ENCODE data around the gene SIGLEC11.
"Not testable (repeated sequence)": the region's sequence is repeated elsewhere in the genome, so short reads cannot be mapped to it uniquely, and the experiment has no call there.

SIGLEC11 gene, protein sequence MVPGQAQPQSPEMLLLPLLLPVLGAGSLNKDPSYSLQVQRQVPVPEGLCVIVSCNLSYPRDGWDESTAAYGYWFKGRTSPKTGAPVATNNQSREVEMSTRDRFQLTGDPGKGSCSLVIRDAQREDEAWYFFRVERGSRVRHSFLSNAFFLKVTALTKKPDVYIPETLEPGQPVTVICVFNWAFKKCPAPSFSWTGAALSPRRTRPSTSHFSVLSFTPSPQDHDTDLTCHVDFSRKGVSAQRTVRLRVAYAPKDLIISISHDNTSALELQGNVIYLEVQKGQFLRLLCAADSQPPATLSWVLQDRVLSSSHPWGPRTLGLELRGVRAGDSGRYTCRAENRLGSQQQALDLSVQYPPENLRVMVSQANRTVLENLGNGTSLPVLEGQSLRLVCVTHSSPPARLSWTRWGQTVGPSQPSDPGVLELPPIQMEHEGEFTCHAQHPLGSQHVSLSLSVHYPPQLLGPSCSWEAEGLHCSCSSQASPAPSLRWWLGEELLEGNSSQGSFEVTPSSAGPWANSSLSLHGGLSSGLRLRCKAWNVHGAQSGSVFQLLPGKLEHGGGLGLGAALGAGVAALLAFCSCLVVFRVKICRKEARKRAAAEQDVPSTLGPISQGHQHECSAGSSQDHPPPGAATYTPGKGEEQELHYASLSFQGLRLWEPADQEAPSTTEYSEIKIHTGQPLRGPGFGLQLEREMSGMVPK

DNA sequence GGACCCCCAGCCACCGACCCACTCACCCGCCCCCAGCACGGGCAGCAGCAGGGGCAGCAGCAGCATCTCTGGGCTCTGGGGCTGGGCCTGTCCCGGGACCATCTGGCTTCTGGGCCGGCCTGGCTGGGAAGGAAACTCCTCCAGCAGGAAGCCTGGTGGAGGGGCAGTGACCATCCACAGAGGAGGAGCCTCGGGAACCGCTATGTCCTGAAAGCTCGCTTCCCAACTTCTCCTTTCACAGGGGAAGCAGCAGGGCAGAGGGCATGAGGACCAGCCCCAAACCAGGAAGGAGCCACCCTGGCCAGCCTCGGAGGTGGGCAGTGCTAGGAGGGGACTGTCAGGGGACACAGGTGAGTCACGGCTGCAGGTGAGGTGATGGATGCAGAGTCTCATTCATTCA is at the start of gene SIGLEC11:
Gene SIGLEC11 (minus strand): TSS at position 193 of the 400 bp plus-strand sequence. CDS start 91 bp downstream, at position 102.
- H3K27ac ChIP-seq (ENCODE audit: low read length); H3K4me1 ChIP-seq (ENCODE audit: control insufficient read depth, low read depth, low read length); H3K4me3 ChIP-seq (ENCODE audit: low read length); H3K9ac ChIP-seq (ENCODE audit: low read length); H3K27me3 ChIP-seq (ENCODE audit: control insufficient read depth, insufficient read depth, low read length); H3K36me3 ChIP-seq (ENCODE audit: control insufficient read depth, low read depth, low read length); H3K9me3 ChIP-seq (ENCODE audit: control insufficient read depth, low read depth, low read length): not testable (repeated sequence)

DNA sequence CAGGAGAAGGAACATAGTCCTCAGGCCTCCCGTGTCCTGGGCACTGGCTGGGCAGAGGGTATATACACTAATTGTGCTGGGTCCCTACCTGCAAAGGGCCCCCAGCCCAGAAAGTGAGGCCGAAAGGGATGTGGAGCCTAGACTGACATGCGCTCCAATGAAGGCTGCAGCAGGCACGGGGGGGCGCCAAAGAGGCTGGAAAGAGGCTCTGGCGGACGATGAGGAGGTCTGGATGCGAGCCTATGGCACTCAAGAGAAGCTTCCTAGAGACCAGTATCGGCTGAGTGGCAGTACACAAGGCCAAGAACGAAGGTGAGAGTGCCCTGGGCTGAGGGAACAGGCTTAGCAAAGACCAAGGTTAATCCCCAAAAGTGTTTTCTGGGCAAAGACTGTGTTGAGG is 47.6 kb upstream of the SIGLEC11 start:
- Histone ChIP-seq H3K9me3 (ENCODE audit: control insufficient read depth, low read depth, low read length) (no peaks in the 10 kb centered on the region), H3K36me3 (ENCODE audit: control insufficient read depth, low read depth, low read length) (peaks cover 15% of the 10 kb centered on the region), H3K4me3 (ENCODE audit: low read length) (no peak overlapping the region), H3K27me3 (ENCODE audit: control insufficient read depth, insufficient read depth, low read length) (no peaks in the 10 kb centered on the region), H3K27ac (ENCODE audit: low read length) (no peak overlapping the region), H3K4me1 (ENCODE audit: control insufficient read depth, low read depth, low read length) (no peaks in the 10 kb centered on the region), H3K9ac (ENCODE audit: low read length) (no peak overlapping the region)

DNA sequence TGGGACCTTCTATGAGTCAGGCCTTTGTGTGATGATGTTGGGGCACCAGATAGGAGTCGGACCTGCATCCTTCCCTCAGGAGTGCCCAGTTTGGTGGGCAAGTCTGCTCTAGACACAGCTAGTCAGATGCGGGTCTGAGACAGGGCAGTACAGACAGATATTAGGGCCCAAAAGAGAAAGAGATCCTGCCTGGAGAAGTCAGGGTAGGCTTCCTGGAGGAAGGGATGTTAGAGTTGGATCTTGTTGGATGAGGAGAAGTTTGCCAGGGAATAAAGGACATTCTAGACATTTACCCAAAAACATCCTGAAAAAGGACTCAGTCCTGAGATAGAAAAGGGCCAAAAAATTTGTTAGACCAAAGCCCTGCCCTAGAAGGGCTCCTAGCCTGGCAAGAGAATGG is 47.0 kb upstream of the SIGLEC11 start:
- no peak overlapping the region for H3K9ac ChIP-seq (ENCODE audit: low read length)
- H3K4me1 ChIP-seq (ENCODE audit: control insufficient read depth, low read depth, low read length): no peaks in the 10 kb centered on the region
- H3K9me3 ChIP-seq (ENCODE audit: control insufficient read depth, low read depth, low read length): no peaks in the 10 kb centered on the region
- peaks cover 21% of the 10 kb centered on the region for H3K36me3 ChIP-seq (ENCODE audit: control insufficient read depth, low read depth, low read length)
- no peak overlapping the region for H3K4me3 ChIP-seq (ENCODE audit: low read length)
- H3K27ac ChIP-seq (ENCODE audit: low read length): no peak overlapping the region
- H3K27me3 ChIP-seq (ENCODE audit: control insufficient read depth, insufficient read depth, low read length): no peaks in the 10 kb centered on the region

DNA sequence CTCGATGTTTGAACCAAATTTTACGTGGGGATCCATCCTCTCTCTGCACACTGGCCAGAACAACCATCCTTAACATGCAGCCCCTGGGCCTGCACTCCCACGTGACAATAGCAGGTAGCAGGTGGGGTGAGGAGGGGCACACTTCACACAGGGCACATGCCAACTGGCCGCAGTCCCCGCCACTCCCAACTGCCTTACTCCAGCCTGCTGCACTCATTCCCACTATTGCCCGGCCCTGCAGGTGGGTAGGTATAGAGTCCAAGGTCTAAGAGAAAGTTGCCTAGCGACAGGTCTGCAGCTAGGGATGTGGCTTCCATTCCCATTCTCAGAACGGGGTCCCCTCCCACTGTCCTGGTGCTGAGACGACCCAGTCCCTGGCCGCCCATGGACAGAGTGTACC is 46.2 kb upstream of the SIGLEC11 start:
- no peaks in the 10 kb centered on the region for H3K9me3 ChIP-seq (ENCODE audit: control insufficient read depth, low read depth, low read length)
- no peak overlapping the region for H3K9ac ChIP-seq (ENCODE audit: low read length)
- no peak overlapping the region for H3K27ac ChIP-seq (ENCODE audit: low read length)
- H3K36me3 ChIP-seq (ENCODE audit: control insufficient read depth, low read depth, low read length): peaks cover 21% of the 10 kb centered on the region
- no peaks in the 10 kb centered on the region for H3K27me3 ChIP-seq (ENCODE audit: control insufficient read depth, insufficient read depth, low read length)
- H3K4me3 ChIP-seq (ENCODE audit: low read length): no peak overlapping the region
- no peaks in the 10 kb centered on the region for H3K4me1 ChIP-seq (ENCODE audit: control insufficient read depth, low read depth, low read length)

DNA sequence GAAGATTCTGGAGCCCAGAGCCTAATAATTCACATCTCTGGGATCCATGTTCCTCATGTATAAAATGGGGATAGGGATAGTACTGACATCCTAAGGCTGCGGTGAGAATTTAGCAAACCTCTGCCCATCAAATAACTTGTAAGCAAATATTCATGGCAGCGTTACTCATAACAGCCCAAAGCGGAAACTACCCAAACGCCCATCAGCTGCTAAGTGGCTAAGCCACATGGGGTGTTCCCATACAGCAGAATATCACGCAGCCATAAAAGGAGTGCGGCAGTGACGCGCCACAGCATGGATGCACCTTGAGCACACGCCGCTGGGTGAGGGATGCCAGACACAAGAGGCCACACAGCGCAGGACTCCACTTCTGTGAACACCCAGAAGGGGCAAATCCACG is 44.5 kb upstream of the SIGLEC11 start:
- Histone ChIP-seq H3K4me3 (ENCODE audit: low read length) (no peak overlapping the region), H3K9ac (ENCODE audit: low read length) (no peak overlapping the region), H3K4me1 (ENCODE audit: control insufficient read depth, low read depth, low read length) (no peaks in the 10 kb centered on the region), H3K36me3 (ENCODE audit: control insufficient read depth, low read depth, low read length) (peaks cover 26% of the 10 kb centered on the region), H3K27ac (ENCODE audit: low read length) (no peak overlapping the region), H3K27me3 (ENCODE audit: control insufficient read depth, insufficient read depth, low read length) (no peaks in the 10 kb centered on the region), H3K9me3 (ENCODE audit: control insufficient read depth, low read depth, low read length) (no peaks in the 10 kb centered on the region)

DNA sequence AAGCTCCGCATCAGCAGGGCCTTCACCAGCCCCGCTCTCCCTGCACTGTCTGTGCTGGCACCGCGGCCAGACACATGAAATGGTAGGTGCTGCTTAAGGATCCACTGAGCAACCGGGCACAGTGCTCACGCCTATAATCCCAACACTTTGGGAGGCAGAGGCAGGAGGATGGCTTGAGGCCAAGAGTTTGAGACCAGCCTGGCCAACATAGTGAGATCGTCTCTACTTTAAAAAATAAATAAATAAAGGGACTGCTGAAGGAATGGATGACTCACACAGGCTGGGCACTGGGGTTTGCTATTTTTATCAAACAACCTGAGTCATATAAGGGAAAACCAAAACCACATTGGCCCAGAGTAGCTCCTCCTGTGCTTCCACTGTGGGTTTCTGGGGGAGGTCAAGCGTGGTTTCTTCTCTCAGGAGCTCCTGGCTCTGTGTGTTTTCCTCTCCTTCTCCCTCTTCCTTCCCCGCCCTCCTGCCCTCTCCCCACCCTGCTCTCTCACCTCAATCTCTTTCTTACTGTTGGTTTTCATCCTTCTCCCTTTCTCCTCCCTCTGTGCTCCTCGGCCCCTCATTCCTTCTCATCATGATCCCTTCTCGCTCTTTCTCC is 42.9 kb upstream of the SIGLEC11 start:
- no peak overlapping the region for H3K9ac ChIP-seq (ENCODE audit: low read length)
- no peaks in the 10 kb centered on the region for H3K27me3 ChIP-seq (ENCODE audit: control insufficient read depth, insufficient read depth, low read length)
- no peak overlapping the region for H3K4me3 ChIP-seq (ENCODE audit: low read length)
- H3K4me1 ChIP-seq (ENCODE audit: control insufficient read depth, low read depth, low read length): no peaks in the 10 kb centered on the region
- no peaks in the 10 kb centered on the region for H3K9me3 ChIP-seq (ENCODE audit: control insufficient read depth, low read depth, low read length)
- no peak overlapping the region for H3K27ac ChIP-seq (ENCODE audit: low read length)
- peaks cover 30% of the 10 kb centered on the region for H3K36me3 ChIP-seq (ENCODE audit: control insufficient read depth, low read depth, low read length)

DNA sequence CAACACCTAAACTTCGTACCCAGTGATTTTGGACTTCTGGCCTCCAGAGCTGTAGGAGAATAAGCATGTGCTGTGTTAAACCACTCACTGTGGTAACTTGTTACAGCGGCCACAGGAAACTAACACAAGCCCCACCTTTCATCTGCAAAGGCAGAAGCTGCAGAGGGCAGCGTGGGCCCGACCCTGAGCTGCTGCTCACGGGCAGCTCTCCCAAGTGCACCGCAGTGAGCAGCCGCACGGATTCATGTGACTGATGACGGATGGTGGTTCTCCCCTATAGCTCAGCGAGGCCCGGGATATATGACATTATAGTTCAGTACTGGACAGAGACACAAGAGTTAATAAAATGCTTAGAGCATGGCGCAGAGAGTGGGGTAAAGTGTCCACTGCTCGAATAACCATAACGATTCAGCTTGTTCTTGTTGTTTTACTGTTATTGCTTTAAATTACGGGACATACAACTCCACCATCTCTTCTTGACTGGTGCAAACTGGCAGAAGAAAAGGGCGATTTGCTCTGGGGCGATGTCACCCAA is 42.3 kb upstream of the SIGLEC11 start:
- peaks cover 30% of the 10 kb centered on the region for H3K36me3 ChIP-seq (ENCODE audit: control insufficient read depth, low read depth, low read length)
- no peaks in the 10 kb centered on the region for H3K4me1 ChIP-seq (ENCODE audit: control insufficient read depth, low read depth, low read length)
- H3K27ac ChIP-seq (ENCODE audit: low read length): no peak overlapping the region
- no peaks in the 10 kb centered on the region for H3K27me3 ChIP-seq (ENCODE audit: control insufficient read depth, insufficient read depth, low read length)
- no peaks in the 10 kb centered on the region for H3K9me3 ChIP-seq (ENCODE audit: control insufficient read depth, low read depth, low read length)
- H3K9ac ChIP-seq (ENCODE audit: low read length): no peak overlapping the region
- H3K4me3 ChIP-seq (ENCODE audit: low read length): no peak overlapping the region

DNA sequence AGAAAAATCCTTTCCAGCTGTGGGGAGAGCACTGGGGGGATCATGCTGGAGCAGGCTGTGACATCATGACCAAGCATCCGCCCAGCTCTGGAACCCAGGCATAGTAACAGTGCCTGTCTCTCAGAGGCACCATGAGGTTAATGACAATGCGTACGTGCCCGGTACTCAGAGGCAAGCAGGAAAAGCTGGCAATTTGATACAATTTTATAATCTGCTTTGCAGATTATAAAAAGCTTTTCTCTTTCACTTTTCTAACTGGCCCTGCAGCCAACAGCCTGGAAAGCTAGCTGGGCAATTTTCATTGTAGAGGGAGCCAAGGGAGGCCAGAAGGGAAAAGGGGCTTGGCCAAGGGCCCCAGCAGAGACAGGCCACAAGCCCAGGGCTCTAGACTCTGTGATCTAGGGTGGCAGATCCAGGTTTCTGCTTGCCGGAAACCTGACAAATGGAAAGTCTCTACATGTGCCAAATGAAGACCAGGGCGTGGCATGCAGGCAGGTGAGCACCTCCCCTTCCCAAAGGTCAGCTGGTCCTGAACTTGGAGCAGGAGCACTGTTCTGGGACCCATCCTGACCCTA is 41.5 kb upstream of the SIGLEC11 start:
- no peak overlapping the region for H3K9ac ChIP-seq (ENCODE audit: low read length)
- no peak overlapping the region for H3K27ac ChIP-seq (ENCODE audit: low read length)
- H3K36me3 ChIP-seq (ENCODE audit: control insufficient read depth, low read depth, low read length): peaks cover 30% of the 10 kb centered on the region
- no peaks in the 10 kb centered on the region for H3K4me1 ChIP-seq (ENCODE audit: control insufficient read depth, low read depth, low read length)
- H3K27me3 ChIP-seq (ENCODE audit: control insufficient read depth, insufficient read depth, low read length): no peaks in the 10 kb centered on the region
- H3K4me3 ChIP-seq (ENCODE audit: low read length): no peak overlapping the region
- H3K9me3 ChIP-seq (ENCODE audit: control insufficient read depth, low read depth, low read length): no peaks in the 10 kb centered on the region

DNA sequence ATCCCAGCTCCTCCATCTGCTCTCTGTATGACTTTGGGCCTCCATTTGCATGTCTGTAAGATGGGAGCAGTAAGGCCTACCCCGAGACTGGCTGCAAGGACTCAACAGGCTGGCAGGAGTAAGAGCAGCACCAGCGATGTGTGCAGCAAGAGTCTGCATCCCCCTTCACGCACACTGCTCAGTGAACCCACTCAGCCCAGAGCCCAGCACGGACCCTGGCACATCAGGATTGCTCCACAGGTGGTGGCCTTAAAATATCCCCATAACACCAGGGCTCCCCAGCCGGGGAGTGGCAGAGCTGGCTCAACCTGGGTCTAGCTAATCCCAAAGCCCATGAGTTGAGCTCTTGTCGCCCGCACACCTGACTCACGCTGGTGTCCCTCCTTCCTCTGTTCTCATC is 40.8 kb upstream of the SIGLEC11 start:
- Histone ChIP-seq H3K9me3 (ENCODE audit: control insufficient read depth, low read depth, low read length) (no peaks in the 10 kb centered on the region), H3K4me1 (ENCODE audit: control insufficient read depth, low read depth, low read length) (no peaks in the 10 kb centered on the region), H3K27me3 (ENCODE audit: control insufficient read depth, insufficient read depth, low read length) (no peaks in the 10 kb centered on the region), H3K9ac (ENCODE audit: low read length) (no peak overlapping the region), H3K4me3 (ENCODE audit: low read length) (no peak overlapping the region), H3K36me3 (ENCODE audit: control insufficient read depth, low read depth, low read length) (peaks cover 25% of the 10 kb centered on the region), H3K27ac (ENCODE audit: low read length) (no peak overlapping the region)

DNA sequence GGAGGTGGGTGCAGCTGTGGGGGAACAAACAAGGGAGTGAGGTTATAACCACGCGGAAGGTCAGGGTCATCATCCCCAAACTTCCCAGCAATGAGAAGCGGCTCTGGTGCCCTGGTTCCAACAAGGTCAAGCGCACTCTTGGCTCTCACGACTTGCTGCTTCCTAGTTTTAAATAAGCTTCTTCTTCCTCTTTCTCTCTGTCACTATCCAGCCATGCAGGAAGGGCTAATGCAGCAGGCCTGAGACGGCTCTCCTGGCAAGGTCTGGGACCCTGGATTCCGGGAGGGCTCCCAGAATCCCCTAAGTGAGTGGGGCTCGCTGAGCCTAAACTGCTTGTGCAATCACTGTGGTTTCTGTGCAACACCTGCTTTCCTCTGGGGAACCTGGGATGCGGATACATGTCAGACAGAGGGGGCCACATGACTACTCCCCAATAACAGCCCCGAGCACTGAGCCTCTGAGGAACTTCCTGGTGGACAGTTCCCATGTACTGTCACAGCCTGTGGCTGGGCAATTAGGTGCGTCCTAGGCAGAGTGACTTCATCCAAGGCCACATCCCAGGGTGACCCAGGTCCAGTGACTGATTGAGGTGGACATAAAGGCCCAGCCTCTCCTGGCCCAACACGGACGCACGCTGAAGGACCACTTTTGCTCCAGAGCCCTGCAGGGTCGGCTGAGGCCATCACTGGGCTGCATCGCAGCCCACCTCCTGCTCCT is 40.0 kb upstream of the SIGLEC11 start:
- H3K36me3 ChIP-seq (ENCODE audit: control insufficient read depth, low read depth, low read length): peaks cover 22% of the 10 kb centered on the region
- no peaks in the 10 kb centered on the region for H3K9me3 ChIP-seq (ENCODE audit: control insufficient read depth, low read depth, low read length)
- H3K4me3 ChIP-seq (ENCODE audit: low read length): no peak overlapping the region
- no peak overlapping the region for H3K9ac ChIP-seq (ENCODE audit: low read length)
- H3K27ac ChIP-seq (ENCODE audit: low read length): no peak overlapping the region
- H3K4me1 ChIP-seq (ENCODE audit: control insufficient read depth, low read depth, low read length): no peaks in the 10 kb centered on the region
- no peaks in the 10 kb centered on the region for H3K27me3 ChIP-seq (ENCODE audit: control insufficient read depth, insufficient read depth, low read length)
